B cell (primary cell): Measurements from ENCODE around the gene VCL. TPM values are rescaled to one million over a fixed set of nuclear protein-coding genes. Genes with fewer than 3 reads are reported as not detected.

Experiments
- ATAC-seq: fragments of 200-7000 bp; cut with Tn5 transposase; one replicate; pipeline ENCODE4 v1.10.0; 2021; ENCODE audit warnings: low read depth, mild to moderate bottlenecking, moderate number of reproducible peaks, moderate library complexity
- CTCF ChIA-PET: fragments of 350-600 bp; sonication (Branson Sonifier 250); formaldehyde crosslinking; loops from one replicate; lab custom pipeline; 2021; ENCODE audit warnings: antibody characterized with exemption, inconsistent platforms; lab: Charles Lee
- POLR2A ChIA-PET: fragments of 350-600 bp; sonication (Branson Sonifier 250); formaldehyde crosslinking; loops from one replicate; lab custom pipeline; 2021; ENCODE audit warnings: antibody characterized with exemption; lab: Charles Lee
- DNase-seq: peaks from one replicate; pipeline ENCODE4 v3.0.0; 2013
- H2AFZ ChIP-seq: 2 replicates; pipeline ENCODE4 v1.6.1; 2012; ENCODE audit warnings: mild to moderate bottlenecking, low read depth, low read length; ENCODE audit not compliant: insufficient read depth, poor library complexity, severe bottlenecking
- H3K27ac ChIP-seq, 2 donors: 1 replicate in 1 of 2; 2 replicates in 1 of 2; pipeline ENCODE4 v1.5.1; 2012 to 2013; ENCODE audit warnings: low read length in 2 of 2, mild to moderate bottlenecking in 2 of 2, moderate library complexity in 1 of 2
- H3K27me3 ChIP-seq, 4 experiments: fragments of 200-600 bp in 1 of 4; sonication (generic) in 1 of 4; replicated peaks in 1 of 4; 1 replicate in 2 of 4; 2 replicates in 2 of 4; pipeline versions ENCODE4 v1.6.1 to v1.7.0; 2013 to 2016; ENCODE audit warnings: low read length in 3 of 4, mild to moderate bottlenecking in 2 of 4, mixed read lengths in 1 of 4, moderate library complexity in 1 of 4; ENCODE audit not compliant: insufficient read depth in 4 of 4, control insufficient read depth in 3 of 4; ENCODE audit errors: control extremely low read depth in 1 of 4
- H3K36me3 ChIP-seq, 2 experiments: replicated peaks in 1 of 2; 1 replicate in 1 of 2; 2 replicates in 1 of 2; pipeline versions ENCODE4 v1.6.1 to v1.7.1; 2013; ENCODE audit warnings: low read length in 1 of 2; ENCODE audit not compliant: insufficient read depth in 2 of 2, control insufficient read depth in 1 of 2; ENCODE audit errors: control extremely low read depth in 1 of 2, extremely low read depth in 1 of 2
- H3K4me1 ChIP-seq, 2 donors: fragments of 200-600 bp in 1 of 2; sonication (generic) in 1 of 2; 1 replicate in 1 of 2; 2 replicates in 1 of 2; pipeline versions ENCODE4 v1.5.1 to v1.6.1; 2013 to 2017; ENCODE audit warnings: low read length in 2 of 2; ENCODE audit not compliant: control insufficient read depth in 2 of 2, insufficient read depth in 2 of 2
- H3K4me2 ChIP-seq: replicated peaks from 2 replicates; pipeline ENCODE3; 2012; ENCODE audit warnings: mild to moderate bottlenecking, low read depth, low read length; ENCODE audit not compliant: poor library complexity, severe bottlenecking
- H3K4me3 ChIP-seq, 5 experiments: fragments of 200-600 bp in 1 of 5; sonication (generic) in 1 of 5; 1 replicate in 3 of 5; 2 replicates in 2 of 5; pipeline versions ENCODE4 v1.5.1 to v1.7.0; 2011 to 2016; ENCODE audit warnings: low read length in 4 of 5, mild to moderate bottlenecking in 4 of 5, low read depth in 2 of 5, control low read depth in 1 of 5, moderate library complexity in 1 of 5; ENCODE audit not compliant: insufficient read depth in 1 of 5; ENCODE audit errors: control extremely low read depth in 1 of 5, extremely low read depth in 1 of 5
- H3K79me2 ChIP-seq: fragments of 200-600 bp; sonication (generic); one replicate; pipeline ENCODE4 v1.6.0; 2016; ENCODE audit warnings: low read length; ENCODE audit not compliant: control insufficient read depth, insufficient read depth
- H3K9ac ChIP-seq: fragments of 200-600 bp; sonication (generic); 2 replicates; pipeline ENCODE4 v1.6.1; 2017; ENCODE audit warnings: mild to moderate bottlenecking, low read length, moderate library complexity
- H3K9me3 ChIP-seq, 3 donors: one replicate each; pipeline versions ENCODE4 v1.6.1 to v1.7.1; 2013; ENCODE audit warnings: low read length in 2 of 3; ENCODE audit not compliant: control insufficient read depth in 2 of 3, insufficient read depth in 1 of 3; ENCODE audit errors: control extremely low read depth in 1 of 3
- H4K20me1 ChIP-seq: 2 replicates; pipeline ENCODE4 v1.6.0; 2012; ENCODE audit warnings: mild to moderate bottlenecking, low read length; ENCODE audit not compliant: insufficient read depth, control insufficient read depth, poor library complexity, severe bottlenecking
- H3K27ac Mint-ChIP-seq: one replicate; pipeline ENCODE4 v1.8.0; 2021; ENCODE audit warnings: mixed read lengths
- H3K27me3 Mint-ChIP-seq: one replicate; pipeline ENCODE4 v1.8.0; 2021; ENCODE audit warnings: mixed read lengths
- H3K4me1 Mint-ChIP-seq: one replicate; pipeline ENCODE4 v1.8.0; 2021; ENCODE audit warnings: mixed read lengths
- H3K4me3 Mint-ChIP-seq: one replicate; pipeline ENCODE4 v1.8.0; 2021; ENCODE audit warnings: mixed read lengths
- H3K9me3 Mint-ChIP-seq: one replicate; pipeline ENCODE4 v1.8.0; 2022; ENCODE audit warnings: mixed read lengths; ENCODE audit not compliant: insufficient read depth
- EZH2 ChIP-seq: IDR thresholded peaks from 2 replicates; pipeline ENCODE4 v1.6.1; 2012; ENCODE audit warnings: borderline replicate concordance, low read depth, mild to moderate bottlenecking, moderate library complexity, low read length; ENCODE audit not compliant: insufficient read depth, poor library complexity, severe bottlenecking
- WGBS: methylation state at CpG from one replicate; pipeline ENCODE4 v1.1.5; 2013; ENCODE audit warnings: missing lambda C conversion rate; ENCODE audit not compliant: insufficient coverage; 5-methylcytosine and 5-hydroxymethylcytosine counted together
- intact Hi-C: fragments of 100-400 bp; cut with micrococcal nuclease; formaldehyde crosslinking; loops from one replicate; pipeline ENCODE4 v1.10.0; 2022
- polyA plus RNA-seq: library from polyadenylated mRNA; depleted of rRNA; stranded (reverse); fragments of >200 nt; gene quantifications from 2 replicates; pipeline ENCODE4 v1.2.3, GENCODE V29; 2012
- total RNA-seq, 2 donors: library from RNA; stranded (reverse); fragments of 120-200 nt in 1 of 2; gene quantifications; 1 replicate in 1 of 2; 2 replicates in 1 of 2; pipeline versions ENCODE4 v1.2.3 to v1.2.4, GENCODE V29; 2013 to 2022
- TF ChIP-seq, protein P1 (sequence below): fragments of 200-600 bp; IDR thresholded peaks from one replicate; pipeline ENCODE4 v1.8.0; 2022; ENCODE audit warnings: antibody characterized with exemption, mild to moderate bottlenecking

Gene VCL
- total and polyA plus RNA-seq, 2 donors (not counting 1 experiment from before 2014, with no cell fraction given), result 13.1 to 29.8 TPM

GRCh38 chr10:74025380-74025978 lies 27.6 kb downstream of the VCL start:
- POLR2A ChIA-PET, result no interaction called here
- no peak for ATAC-seq
- peaks cover 3% of the 10 kb centered on the region for H3K79me2 ChIP-seq

GRCh38 chr10:74026428-74027015 lies 28.6 kb downstream of the VCL start:
- no peaks in the 10 kb centered on the region for H3K9me3 ChIP-seq
- no peak overlapping the region for H3K27ac ChIP-seq
- no peaks in the 10 kb centered on the region for H3K27me3 Mint-ChIP-seq
- H3K4me3 Mint-ChIP-seq, result no peak overlapping the region
- H3K4me2 ChIP-seq, result no peak overlapping the region
- no peak overlapping the region for H3K27ac Mint-ChIP-seq
- ChIA-PET CTCF (interaction anchor here (1.4 to 2.0 kb wide), 2 partner anchors 86 to 140 kb away, joined by 7 to 9 read pairs; no protein-coding TSS in a partner anchor), POLR2A (no interaction called here)
- H3K79me2 ChIP-seq, result no peaks in the 10 kb centered on the region
- H3K4me1 ChIP-seq, result no peaks in the 10 kb centered on the region
- TF ChIP-seq, protein P1, sequence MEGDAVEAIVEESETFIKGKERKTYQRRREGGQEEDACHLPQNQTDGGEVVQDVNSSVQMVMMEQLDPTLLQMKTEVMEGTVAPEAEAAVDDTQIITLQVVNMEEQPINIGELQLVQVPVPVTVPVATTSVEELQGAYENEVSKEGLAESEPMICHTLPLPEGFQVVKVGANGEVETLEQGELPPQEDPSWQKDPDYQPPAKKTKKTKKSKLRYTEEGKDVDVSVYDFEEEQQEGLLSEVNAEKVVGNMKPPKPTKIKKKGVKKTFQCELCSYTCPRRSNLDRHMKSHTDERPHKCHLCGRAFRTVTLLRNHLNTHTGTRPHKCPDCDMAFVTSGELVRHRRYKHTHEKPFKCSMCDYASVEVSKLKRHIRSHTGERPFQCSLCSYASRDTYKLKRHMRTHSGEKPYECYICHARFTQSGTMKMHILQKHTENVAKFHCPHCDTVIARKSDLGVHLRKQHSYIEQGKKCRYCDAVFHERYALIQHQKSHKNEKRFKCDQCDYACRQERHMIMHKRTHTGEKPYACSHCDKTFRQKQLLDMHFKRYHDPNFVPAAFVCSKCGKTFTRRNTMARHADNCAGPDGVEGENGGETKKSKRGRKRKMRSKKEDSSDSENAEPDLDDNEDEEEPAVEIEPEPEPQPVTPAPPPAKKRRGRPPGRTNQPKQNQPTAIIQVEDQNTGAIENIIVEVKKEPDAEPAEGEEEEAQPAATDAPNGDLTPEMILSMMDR, result no peak
- no peak for TF ChIP-seq EZH2
- no peak overlapping the region for H3K9ac ChIP-seq
- H3K27me3 ChIP-seq, result no peaks in the 10 kb centered on the region
- no peaks in the 10 kb centered on the region for H3K9me3 Mint-ChIP-seq
- H2AFZ ChIP-seq, result no peak overlapping the region
- DNase-seq (no peak), ATAC-seq (no peak)
- no peaks in the 10 kb centered on the region for H3K36me3 ChIP-seq
- no peaks in the 10 kb centered on the region for H4K20me1 ChIP-seq
- H3K4me3 ChIP-seq, result no peak overlapping the region
- peaks cover 3% of the 10 kb centered on the region for H3K4me1 Mint-ChIP-seq
- intact Hi-C loops, result no loop called here
- no CpG with 5 or more reads among the region's 3 CpGs for WGBS

More at GRCh38 chr10:74025380-74025978, 27.6 kb downstream of the VCL start:
- CTCF ChIA-PET, result interaction anchor here (0.8 to 2.0 kb wide), 4 partner anchors 11 to 139 kb away, joined by 3 to 9 read pairs (median 6); no protein-coding TSS in a partner anchor
- no peaks in the 10 kb centered on the region for H3K27me3 ChIP-seq
- H3K4me2 ChIP-seq, result no peak overlapping the region
- H2AFZ ChIP-seq, result no peak overlapping the region
- DNase-seq, result no peak
- H3K36me3 ChIP-seq, result no peaks in the 10 kb centered on the region
- no peak overlapping the region for H3K4me3 Mint-ChIP-seq
- H3K9me3 Mint-ChIP-seq, result no peaks in the 10 kb centered on the region
- H3K9me3 ChIP-seq, result no peaks in the 10 kb centered on the region
- peaks cover 4% of the 10 kb centered on the region for H3K4me1 Mint-ChIP-seq
- H3K27me3 Mint-ChIP-seq, result no peaks in the 10 kb centered on the region
- H4K20me1 ChIP-seq, result no peaks in the 10 kb centered on the region
- WGBS, result 92% methylated on average over 4 of the region's 5 CpGs
- H3K27ac ChIP-seq, result no peak overlapping the region
- intact Hi-C loops, result no loop called here
- no peaks in the 10 kb centered on the region for H3K4me1 ChIP-seq
- no peak overlapping the region for H3K9ac ChIP-seq
- H3K27ac Mint-ChIP-seq, result no peak overlapping the region
- no peak overlapping the region for H3K4me3 ChIP-seq
- no peak for TF ChIP-seq EZH2
- TF ChIP-seq, protein P1, result no peak
